ENCODE data around the gene LDB2. TPM values are rescaled to one million over a fixed set of nuclear protein-coding genes. Genes with fewer than 3 reads are reported as not detected.

The LDB2 gene
- polyA plus RNA-seq, 3 donors, result not detected

GRCh38 chr4:16588651-16589050, 309.8 kb downstream of the LDB2 start:
- no CpG with 5 or more reads among the region's 6 CpGs for WGBS (ENCODE audit: insufficient coverage)
- no peaks in the 10 kb centered on the region for H3K4me1 Mint-ChIP-seq

DNA sequence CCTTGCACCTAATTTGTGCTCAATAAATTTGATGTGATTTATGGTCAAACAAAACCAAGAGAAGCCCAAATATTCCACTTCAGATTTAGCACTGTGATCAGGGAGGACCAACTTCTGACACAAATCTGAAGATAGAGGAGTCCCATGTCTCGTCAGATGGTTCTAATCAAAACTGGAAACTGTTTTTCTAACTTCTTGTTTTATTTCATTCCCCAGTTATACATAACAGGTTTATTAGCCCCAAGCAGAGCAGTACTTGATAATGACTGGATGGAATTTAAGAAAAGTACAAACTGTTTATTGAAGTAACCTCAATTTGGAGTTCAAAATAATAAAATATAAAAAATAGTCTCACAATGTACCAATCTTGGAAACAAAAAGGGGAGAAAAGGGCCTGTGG, 310.3 kb downstream of the LDB2 start:
- no peak for DNase-seq
- intact Hi-C loops (cut with micrococcal nuclease), result no loop called here
- no peak overlapping the region for H3K4me3 Mint-ChIP-seq
- Histone ChIP-seq H3K9me3 (replicated peaks in 1 of 2; ENCODE audit: control insufficient read depth in 1 of 2, insufficient read depth in 1 of 2, low read length in 2 of 2) (no peaks in the 10 kb centered on the region), H3K4me3 (replicated peaks in 1 of 3; ENCODE audit: low read depth in 2 of 3, low read length in 3 of 3) (no peak overlapping the region), H3K36me3 (replicated peaks in 1 of 2; ENCODE audit: control insufficient read depth in 1 of 2, insufficient read depth in 2 of 2, low read length in 2 of 2) (no peaks in the 10 kb centered on the region), H3K27ac (ENCODE audit: low read depth in 1 of 2, low read length in 2 of 2) (no peak overlapping the region), H3K4me1 (ENCODE audit: control insufficient read depth in 1 of 2, insufficient read depth in 2 of 2, low read length in 2 of 2) (no peaks in the 10 kb centered on the region), H3K9ac (ENCODE audit: insufficient read depth, low read length, poor library complexity, severe bottlenecking) (no peak overlapping the region), H3K4me2 (replicated peaks; ENCODE audit: extremely low read depth, low read length, poor library complexity, severe bottlenecking) (no peak overlapping the region), H3K79me2 (ENCODE audit: insufficient read depth, low read length) (no peaks in the 10 kb centered on the region), H2AFZ (ENCODE audit: insufficient read depth, low read depth, low read length, poor library complexity, severe bottlenecking) (no peak overlapping the region), H4K20me1 (ENCODE audit: insufficient read depth, low read length) (no peaks in the 10 kb centered on the region), H3K27me3 (ENCODE audit: control insufficient read depth in 2 of 2, insufficient read depth in 2 of 2, low read length in 2 of 2) (no peaks in the 10 kb centered on the region)
- no CpG with 5 or more reads among the region's 1 CpG for WGBS (ENCODE audit: insufficient coverage)
- no peak overlapping the region for H3K27ac Mint-ChIP-seq
- H3K9me3 Mint-ChIP-seq, result peaks cover 0 to 5% (median 0%) of the 10 kb centered on the region in 7 donors
- no peak for TF ChIP-seq CTCF (IDR thresholded peaks at IDR 0.05)
- no peaks in the 10 kb centered on the region for H3K36me3 Mint-ChIP-seq
- no peaks in the 10 kb centered on the region for H3K4me1 Mint-ChIP-seq
- no peaks in the 10 kb centered on the region for H3K27me3 Mint-ChIP-seq (ENCODE audit: low read depth in 3 of 3)

More at GRCh38 chr4:16588651-16589050, 309.8 kb downstream of the LDB2 start:
- no peak for TF ChIP-seq CTCF (IDR thresholded peaks at IDR 0.05)
- Histone ChIP-seq H3K36me3 (replicated peaks in 1 of 2; ENCODE audit: control insufficient read depth in 1 of 2, insufficient read depth in 2 of 2, low read length in 2 of 2) (no peaks in the 10 kb centered on the region), H3K9me3 (replicated peaks in 1 of 2; ENCODE audit: control insufficient read depth in 1 of 2, insufficient read depth in 1 of 2, low read length in 2 of 2) (no peaks in the 10 kb centered on the region), H3K9ac (ENCODE audit: insufficient read depth, low read length, poor library complexity, severe bottlenecking) (no peak overlapping the region), H2AFZ (ENCODE audit: insufficient read depth, low read depth, low read length, poor library complexity, severe bottlenecking) (no peak overlapping the region), H4K20me1 (ENCODE audit: insufficient read depth, low read length) (no peaks in the 10 kb centered on the region), H3K27ac (ENCODE audit: low read depth in 1 of 2, low read length in 2 of 2) (no peak overlapping the region), H3K4me2 (replicated peaks; ENCODE audit: extremely low read depth, low read length, poor library complexity, severe bottlenecking) (no peak overlapping the region), H3K79me2 (ENCODE audit: insufficient read depth, low read length) (no peaks in the 10 kb centered on the region), H3K27me3 (ENCODE audit: control insufficient read depth in 2 of 2, insufficient read depth in 2 of 2, low read length in 2 of 2) (no peaks in the 10 kb centered on the region), H3K4me1 (ENCODE audit: control insufficient read depth in 1 of 2, insufficient read depth in 2 of 2, low read length in 2 of 2) (no peaks in the 10 kb centered on the region), H3K4me3 (replicated peaks in 1 of 3; ENCODE audit: low read depth in 2 of 3, low read length in 3 of 3) (no peak overlapping the region)
- Mint-ChIP-seq H3K27me3 (ENCODE audit: low read depth in 3 of 3) (no peaks in the 10 kb centered on the region), H3K9me3 (peaks cover 0 to 5% (median 0%) of the 10 kb centered on the region in 7 donors), H3K36me3 (no peaks in the 10 kb centered on the region), H3K27ac (no peak overlapping the region), H3K4me3 (no peak overlapping the region)
- intact Hi-C loops (cut with micrococcal nuclease), result no loop called here
- DNase-seq, result no peak

Measured in CD14-positive monocyte (primary cell).